LoVo (cell line): ENCODE results near the gene RBBP8.
A peak's percentile ranks its signal among the peaks of the same experiment; 100 is the strongest.
"Not testable (repeated sequence)": the region's sequence is repeated elsewhere in the genome, so short reads cannot be mapped to it uniquely, and the experiment has no call there.

Source experiments
- DNase-seq: peaks from one replicate; pipeline ENCODE4 v3.0.0-alpha.2; 2016; ENCODE audit warnings: low spot score

The RBBP8 gene

GRCh38 chr18:22943847-22944246 lies 10.7 kb downstream of the RBBP8 start:
- no peak for DNase-seq

- DNase-seq: no peak
Observed at GRCh38 chr18:22946217-22946616, 13.1 kb downstream of the RBBP8 start.

GRCh38 chr18:22946846-22947245 lies 13.7 kb downstream of the RBBP8 start:
- no peak for DNase-seq

GRCh38 chr18:22951823-22952222 lies 18.7 kb downstream of the RBBP8 start:
- no peak for DNase-seq

- DNase-seq: no peak
Observed at GRCh38 chr18:22952525-22952924, 19.4 kb downstream of the RBBP8 start.

- DNase-seq: not testable (repeated sequence)
Observed at GRCh38 chr18:22953982-22954381, 20.9 kb downstream of the RBBP8 start.

GRCh38 chr18:22956226-22956625 lies 23.1 kb downstream of the RBBP8 start:
- no peak for DNase-seq

GRCh38 chr18:22961156-22961555 lies 28.0 kb downstream of the RBBP8 start:
- no peak for DNase-seq

- no peak for DNase-seq
Observed at GRCh38 chr18:22962004-22962403, 28.9 kb downstream of the RBBP8 start.

- no peak for DNase-seq
Observed at GRCh38 chr18:22964116-22964515, 31.0 kb downstream of the RBBP8 start.

GRCh38 chr18:22964722-22965121 lies 31.6 kb downstream of the RBBP8 start:
- DNase-seq: no peak

GRCh38 chr18:22971038-22971437 lies 37.9 kb downstream of the RBBP8 start:
- no peak for DNase-seq

GRCh38 chr18:22974001-22974400 lies 40.9 kb downstream of the RBBP8 start:
- no peak for DNase-seq

- no peak for DNase-seq
Observed at GRCh38 chr18:22974707-22975106, 41.6 kb downstream of the RBBP8 start.

- no peak for DNase-seq
Observed at GRCh38 chr18:22975508-22975907, 42.4 kb downstream of the RBBP8 start.

GRCh38 chr18:22977847-22978701 lies 44.9 kb downstream of the RBBP8 start:
- DNase-seq: peak; percentile 6

GRCh38 chr18:22980394-22980793 lies 47.3 kb downstream of the RBBP8 start:
- no peak for DNase-seq

GRCh38 chr18:22981274-22982133 lies 48.4 kb downstream of the RBBP8 start:
- DNase-seq: no peak

GRCh38 chr18:22983175-22983574 lies 50.0 kb downstream of the RBBP8 start:
- DNase-seq: peak; percentile 46

- DNase-seq: no peak
Observed at GRCh38 chr18:22985250-22985649, 52.1 kb downstream of the RBBP8 start.

GRCh38 chr18:22987547-22988189 lies 54.5 kb downstream of the RBBP8 start:
- no peak for DNase-seq

GRCh38 chr18:22988208-22988607 lies 55.1 kb downstream of the RBBP8 start:
- no peak for DNase-seq

- DNase-seq: no peak
Observed at GRCh38 chr18:22998344-22998743, 65.2 kb downstream of the RBBP8 start.
